ENCODE data around the gene BANF2. TPM values are rescaled to one million over a fixed set of nuclear protein-coding genes. Genes with fewer than 3 reads are reported as not detected.

BANF2 gene
- total and polyA plus RNA-seq, 2 experiments from 2014 or later: not detected

- TF ChIP-seq ZNF462 (CRISPR knock-in tag; IDR thresholded peaks at IDR 0.05) (no peak), JUNB (IDR thresholded peaks at IDR 0.05; ENCODE audit: unreplicated experiment) (no peak), ZNF114 (CRISPR knock-in tag; IDR thresholded peaks at IDR 0.05) (no peak)
Observed at GRCh38 chr20:17680836-17681725, 18.7 kb upstream of the BANF2 start (continued).

- H3K4me1 ChIP-seq (ENCODE audit: insufficient read depth): peaks cover 24% of the 10 kb centered on the region
- 0 out of 2 replicates have a peak, but pooled peaks cover 4% of the 10 kb centered on the region for H3F3A ChIP-seq (replicated peaks; ENCODE audit: low read depth)
- ATAC-seq (no peak), DNase-seq (ENCODE audit: low spot score) (no peak)
- no peak overlapping the region for H3K27ac Mint-ChIP-seq
- H4K20me1 ChIP-seq (replicated peaks; ENCODE audit: insufficient read depth): peaks cover 36% of the 10 kb centered on the region
- 0 out of 2 replicates have a peak, but pooled peaks cover 5% of the 10 kb centered on the region for H3K36me3 ChIP-seq (ENCODE audit: insufficient read depth)
- H3K27ac ChIP-seq (ENCODE audit: low read depth): no peak overlapping the region
- H3K4me3 Mint-ChIP-seq: peak overlapping the region; percentile 77; the same call in 2 of the 3 replicates
- peaks cover 7% of the 10 kb centered on the region for H3K27me3 Mint-ChIP-seq (ENCODE audit: insufficient read depth, low read depth, poor library complexity)
- no peaks in the 10 kb centered on the region for H3K27me3 ChIP-seq (ENCODE audit: insufficient read depth)
- peaks cover 32% of the 10 kb centered on the region for H3K4me1 Mint-ChIP-seq
- H3K4me2 ChIP-seq: peak overlapping the region; percentile 65; the same call in 1 of the 2 replicates
- H3K79me2 ChIP-seq (replicated peaks; ENCODE audit: insufficient read depth): peaks cover 42% of the 10 kb centered on the region
- no peaks in the 10 kb centered on the region for H3K9me2 ChIP-seq (ENCODE audit: insufficient read depth)
- peaks cover 4% of the 10 kb centered on the region; the same call in 1 of the 3 replicates for H3K9me3 Mint-ChIP-seq
- no peak overlapping the region for H2AFZ ChIP-seq
- H3K4me3 ChIP-seq: peak overlapping the region; percentile 67
- H3K36me3 Mint-ChIP-seq (ENCODE audit: low read depth): peaks cover 30% of the 10 kb centered on the region
- TF ChIP-seq STAT1 (IDR thresholded peaks at IDR 0.05; ENCODE audit: unreplicated experiment): no peak
- no peak for TF ChIP-seq EZH2 (IDR thresholded peaks at IDR 0.05; ENCODE audit: low read depth, unreplicated experiment)
- no peak for TF ChIP-seq CREB1 (CRISPR knock-in tag; IDR thresholded peaks at IDR 0.05; ENCODE audit: low read depth)
- TF ChIP-seq ZNF114 (CRISPR knock-in tag; IDR thresholded peaks at IDR 0.05): no peak
- TF ChIP-seq REST (IDR thresholded peaks at IDR 0.05; ENCODE audit: unreplicated experiment): no peak
Observed at GRCh38 chr20:17681726-17682102, 18.1 kb upstream of the BANF2 start.
